Keratinocyte (primary cell): Measurements from ENCODE around the gene MIPOL1. TPM values are rescaled to one million over a fixed set of nuclear protein-coding genes. Genes with fewer than 3 reads are reported as not detected.

Source experiments
- DNase-seq: peaks from one replicate; pipeline ENCODE4 v3.0.0-alpha.2; 2011; ENCODE audit warnings: low read depth, missing footprints, low spot score
- FAIRE-seq: peaks from 2 replicates; lab custom pipeline; 2011; peaks lifted over from hg19 to GRCh38; lab: Jason Lieb, UNC
- H2AFZ ChIP-seq: 2 replicates; pipeline ENCODE4 v1.6.0; 2012; ENCODE audit warnings: low read length, control low read depth, inconsistent platforms; ENCODE audit not compliant: control insufficient read depth
- H3K27ac ChIP-seq: 2 replicates; pipeline ENCODE4 v1.5.1; 2011; ENCODE audit warnings: low read length; ENCODE audit not compliant: control insufficient read depth, insufficient read depth
- H3K27me3 ChIP-seq: 3 replicates; pipeline ENCODE4 v1.6.0; 2011; ENCODE audit warnings: low read length; ENCODE audit not compliant: control insufficient read depth, insufficient read depth; ENCODE audit errors: extremely low read depth
- H3K36me3 ChIP-seq, 2 experiments: 2 replicates in 1 of 2; 3 replicates in 1 of 2; pipeline ENCODE4 v1.5.1; 2011; ENCODE audit warnings: low read length in 2 of 2, mild to moderate bottlenecking in 1 of 2; ENCODE audit not compliant: control insufficient read depth in 2 of 2, insufficient read depth in 2 of 2; ENCODE audit errors: extremely low read depth in 1 of 2
- H3K4me1 ChIP-seq: 3 replicates; pipeline ENCODE4 v1.5.1; 2011; ENCODE audit warnings: low read length; ENCODE audit not compliant: control insufficient read depth, insufficient read depth; ENCODE audit errors: extremely low read depth
- H3K4me2 ChIP-seq: 3 replicates; pipeline ENCODE4 v1.6.0; 2011; ENCODE audit warnings: low read depth, low read length; ENCODE audit not compliant: control insufficient read depth, insufficient read depth; ENCODE audit errors: extremely low read depth
- H3K4me3 ChIP-seq, 3 experiments: fragments of 200-600 bp in 1 of 3; sonication (generic) in 1 of 3; 2 replicates in 2 of 3; 3 replicates in 1 of 3; pipeline ENCODE4 v1.5.1; 2011 to 2016; ENCODE audit warnings: low read length in 3 of 3, mild to moderate bottlenecking in 3 of 3, control low read depth in 2 of 3, inconsistent platforms in 1 of 3, low read depth in 1 of 3, mixed read lengths in 1 of 3, mixed run types in 1 of 3, moderate library complexity in 1 of 3; ENCODE audit not compliant: control insufficient read depth in 2 of 3, insufficient read depth in 2 of 3; ENCODE audit errors: extremely low read depth in 1 of 3
- H3K79me2 ChIP-seq: 2 replicates; pipeline ENCODE4 v1.6.0; 2012; ENCODE audit warnings: low read length; ENCODE audit not compliant: control insufficient read depth, insufficient read depth
- H3K9ac ChIP-seq: 3 replicates; pipeline ENCODE4 v1.6.0; 2011; ENCODE audit warnings: low read length; ENCODE audit not compliant: control insufficient read depth, insufficient read depth; ENCODE audit errors: extremely low read depth
- H3K9me1 ChIP-seq: 3 replicates; pipeline ENCODE4 v1.6.0; 2011; ENCODE audit warnings: low read length; ENCODE audit not compliant: control insufficient read depth, insufficient read depth; ENCODE audit errors: extremely low read depth
- H3K9me3 ChIP-seq: 2 replicates; pipeline ENCODE4 v1.5.1; 2012; ENCODE audit warnings: low read depth, low read length; ENCODE audit not compliant: control insufficient read depth
- H4K20me1 ChIP-seq: 3 replicates; pipeline ENCODE4 v1.6.0; 2011; ENCODE audit warnings: low read length; ENCODE audit not compliant: control insufficient read depth, insufficient read depth; ENCODE audit errors: extremely low read depth
- EZH2 ChIP-seq: IDR thresholded peaks from one replicate; pipeline ENCODE4 v1.6.1; 2012; ENCODE audit warnings: inconsistent platforms, mild to moderate bottlenecking, low read length, moderate library complexity
- dilution Hi-C: fragments of 300-500 bp; cut with MboI; formaldehyde crosslinking; loops from one replicate; pipeline ENCODE4 v1.7.0; 2020; ENCODE audit warnings: low sequenced_read_pairs; ENCODE audit not compliant: extremely low pct_ligation_motif_present
- polyA plus RNA-seq, 5 experiments: library from polyadenylated mRNA; depleted of rRNA in 3 of 5; stranded (reverse) in 3 of 5; stranded (forward) in 1 of 5; unstranded in 1 of 5; fragments of >200 nt; gene quantifications; 1 replicate in 1 of 5; 2 replicates in 3 of 5; 3 replicates in 1 of 5; pipeline versions ENCODE4 v1.2.1 to v1.2.3, GENCODE V29; 2011 to 2012; ENCODE audit warnings: missing spikeins in 2 of 5, low read depth in 1 of 5, low replicate concordance in 1 of 5
- TF ChIP-seq, protein P1 (sequence below), 3 experiments: IDR thresholded peaks in 1 of 3; conservative IDR thresholded peaks in 1 of 3; optimal IDR thresholded peaks in 1 of 3; 2 replicates in 2 of 3; 3 replicates in 1 of 3; pipeline versions ENCODE3 to v1.5.1; 2011; ENCODE audit warnings: low read length in 3 of 3, mild to moderate bottlenecking in 3 of 3, moderate library complexity in 2 of 3, control low read depth in 1 of 3, inconsistent platforms in 1 of 3; ENCODE audit not compliant: insufficient read depth in 2 of 3; ENCODE audit errors: extremely low read depth in 1 of 3

Gene MIPOL1
- polyA plus RNA-seq, 1 donor (not counting 4 experiments of a cell fraction or from before 2014, with no cell fraction given), result 10.9 TPM

DNA sequence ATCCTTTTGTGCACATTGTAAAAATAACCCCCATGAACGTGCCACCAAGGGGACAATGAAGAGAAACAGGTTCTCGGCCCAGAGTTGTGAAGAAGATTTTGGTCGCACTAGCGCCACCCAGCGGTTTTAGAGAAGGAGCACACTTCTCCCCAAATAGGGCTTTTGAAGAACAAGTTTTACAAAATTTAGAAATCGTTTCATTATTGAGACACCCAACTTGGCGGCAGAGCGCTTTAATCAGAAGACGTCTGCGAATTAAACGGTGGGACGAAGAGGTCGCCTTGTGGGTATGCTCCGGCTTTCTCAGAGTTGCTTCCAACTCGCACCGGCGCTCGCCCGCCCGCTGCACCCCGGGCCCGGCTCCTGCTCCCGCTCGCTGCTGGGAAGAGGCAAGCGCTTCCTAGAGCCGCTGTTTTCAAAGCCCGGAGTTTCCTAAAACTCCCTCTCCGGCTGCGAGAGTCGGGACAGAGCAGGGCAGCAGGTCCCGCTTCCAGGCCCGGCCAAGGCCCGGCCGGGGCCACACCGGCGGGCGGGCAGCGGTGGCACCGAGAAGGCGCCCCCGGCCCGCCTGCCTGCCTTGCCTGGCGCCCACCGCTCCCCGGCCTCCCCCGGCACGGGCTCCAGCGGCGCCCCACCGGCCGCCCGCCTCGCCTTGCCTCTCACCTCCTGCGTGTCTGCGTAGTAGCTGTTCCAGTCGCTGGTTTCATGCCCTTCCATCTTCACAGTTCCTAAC, 396.7 kb downstream of the MIPOL1 start:
- H3K9me3 ChIP-seq, result no peaks in the 10 kb centered on the region
- H3K4me2 ChIP-seq, result peak overlapping the region; percentile 91
- H3K36me3 ChIP-seq, result no peaks in the 10 kb centered on the region
- no peaks in the 10 kb centered on the region for H3K9me1 ChIP-seq
- dilution Hi-C loops, result no loop called here
- FAIRE-seq, result peak; percentile 17
- H3K27me3 ChIP-seq, result peaks cover 70% of the 10 kb centered on the region
- peak overlapping the region; percentile 37 to 64 (median 57) for H3K4me3 ChIP-seq
- H3K9ac ChIP-seq, result peak overlapping the region; percentile 83
- no peaks in the 10 kb centered on the region for H4K20me1 ChIP-seq
- peak; percentile 9 for DNase-seq
- H3K4me1 ChIP-seq, result peaks cover 8% of the 10 kb centered on the region
- H3K79me2 ChIP-seq, result no peaks in the 10 kb centered on the region
- TF ChIP-seq, protein P1, sequence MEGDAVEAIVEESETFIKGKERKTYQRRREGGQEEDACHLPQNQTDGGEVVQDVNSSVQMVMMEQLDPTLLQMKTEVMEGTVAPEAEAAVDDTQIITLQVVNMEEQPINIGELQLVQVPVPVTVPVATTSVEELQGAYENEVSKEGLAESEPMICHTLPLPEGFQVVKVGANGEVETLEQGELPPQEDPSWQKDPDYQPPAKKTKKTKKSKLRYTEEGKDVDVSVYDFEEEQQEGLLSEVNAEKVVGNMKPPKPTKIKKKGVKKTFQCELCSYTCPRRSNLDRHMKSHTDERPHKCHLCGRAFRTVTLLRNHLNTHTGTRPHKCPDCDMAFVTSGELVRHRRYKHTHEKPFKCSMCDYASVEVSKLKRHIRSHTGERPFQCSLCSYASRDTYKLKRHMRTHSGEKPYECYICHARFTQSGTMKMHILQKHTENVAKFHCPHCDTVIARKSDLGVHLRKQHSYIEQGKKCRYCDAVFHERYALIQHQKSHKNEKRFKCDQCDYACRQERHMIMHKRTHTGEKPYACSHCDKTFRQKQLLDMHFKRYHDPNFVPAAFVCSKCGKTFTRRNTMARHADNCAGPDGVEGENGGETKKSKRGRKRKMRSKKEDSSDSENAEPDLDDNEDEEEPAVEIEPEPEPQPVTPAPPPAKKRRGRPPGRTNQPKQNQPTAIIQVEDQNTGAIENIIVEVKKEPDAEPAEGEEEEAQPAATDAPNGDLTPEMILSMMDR (optimal IDR thresholded peaks at IDR 0.05 in 1 of 3, IDR thresholded peaks at IDR 0.05 in 1 of 3, conservative IDR thresholded peaks at IDR 0.05 in 1 of 3; ENCODE audit: extremely low read depth in 1 of 3, insufficient read depth in 2 of 3, low read length in 3 of 3), result peak; percentile 67 to 86 (median 84)
- TF ChIP-seq EZH2, result no peak
- H2AFZ ChIP-seq, result peak overlapping the region; percentile 70
- peak overlapping the region; percentile 22 for H3K27ac ChIP-seq

DNA sequence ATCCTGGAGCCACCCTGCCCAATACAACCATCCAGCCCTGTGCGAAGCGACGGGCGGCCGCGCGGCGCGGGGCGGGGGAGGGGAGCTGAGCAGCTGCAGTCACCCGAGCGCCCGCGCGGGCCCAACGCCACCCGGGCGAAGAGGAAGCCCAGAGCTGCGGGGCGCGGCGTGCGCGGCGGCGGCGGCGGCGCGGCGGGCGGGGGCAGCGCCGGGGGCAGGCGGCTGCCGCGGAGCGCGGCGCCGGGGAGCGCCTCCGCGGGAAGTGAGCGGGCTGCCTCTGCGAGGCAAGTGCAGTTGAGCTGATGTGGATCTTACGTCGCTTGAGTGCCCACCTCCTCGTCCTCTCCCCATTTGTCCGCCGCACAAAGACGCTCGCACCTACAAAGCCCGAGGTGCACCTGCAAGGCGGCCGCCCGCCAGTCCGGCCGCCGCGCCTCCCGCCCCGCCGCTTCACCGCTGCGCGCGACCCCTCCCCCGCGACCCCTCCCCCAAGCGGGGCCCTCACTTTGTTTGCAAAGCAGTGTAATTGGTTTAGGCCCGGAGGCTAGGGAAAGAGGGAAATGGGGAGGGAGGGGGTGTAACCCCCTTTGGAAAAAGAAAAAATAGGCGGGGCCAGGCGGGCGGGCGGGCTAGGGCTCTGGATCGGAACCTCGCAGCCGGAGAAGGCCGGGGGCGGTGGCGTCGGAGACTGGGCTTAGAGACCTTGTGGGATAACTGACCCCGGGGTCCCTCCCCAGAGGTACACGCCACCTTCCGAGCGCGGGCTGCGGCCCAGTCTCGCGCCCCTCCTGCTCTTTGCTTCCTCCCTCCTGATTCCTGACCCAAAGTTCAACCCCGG, 397.5 kb downstream of the MIPOL1 start, which contains the start of the genes FOXA1 and TTC6:
Gene FOXA1 (minus strand): TSS at position 279 of the 838 bp plus-strand sequence. CDS start 277 bp downstream, at position 2.
Gene TTC6 (plus strand): TSS at position 659 of the 838 bp plus-strand sequence. CDS start 26,436 bp downstream, outside the sequence.
- TF ChIP-seq, protein P1 (optimal IDR thresholded peaks at IDR 0.05 in 1 of 3, IDR thresholded peaks at IDR 0.05 in 1 of 3, conservative IDR thresholded peaks at IDR 0.05 in 1 of 3; ENCODE audit: extremely low read depth in 1 of 3, insufficient read depth in 2 of 3, low read length in 3 of 3), result no peak
- no peak for TF ChIP-seq EZH2
- Histone ChIP-seq H2AFZ (peak within 1 kb of the TSS; percentile 70), H3K4me1 (peaks cover 12% of the 10 kb centered on the region), H3K9me1 (no peaks in the 10 kb centered on the region), H3K9me3 (no peaks in the 10 kb centered on the region), H4K20me1 (no peaks in the 10 kb centered on the region), H3K27me3 (peaks cover 73% of the 10 kb centered on the region), H3K79me2 (no peaks in the 10 kb centered on the region), H3K27ac (peak within 1 kb of the TSS; percentile 22), H3K9ac (peak within 1 kb of the TSS; percentile 83), H3K4me3 (peak within 1 kb of the TSS; percentile 37 to 75 (median 74)), H3K4me2 (peak within 1 kb of the TSS; percentile 91), H3K36me3 (no peaks in the 10 kb centered on the region)
- FAIRE-seq (no peak), DNase-seq (no peak)
- dilution Hi-C loops, result no loop called here
